ENCODE data around the gene GPC4.

- TF ChIP-seq CTCF (IDR thresholded peaks at IDR 0.05) (no peak), POLR2A (IDR thresholded peaks at IDR 0.05) (no peak)
Observed at GRCh38 chrX:133332737-133333136, 82.6 kb downstream of the GPC4 start.

Data from thyroid gland (tissue), 4 donors.